H1 (cell line): ENCODE measurements around the gene RAI14. TPM values are rescaled to one million over a fixed set of nuclear protein-coding genes. Genes with fewer than 3 reads are reported as not detected.

ENCODE experiments used
- CTCF ChIA-PET: fragments of 300-600 bp; sonication (Branson Sonifier 250); formaldehyde crosslinking; loops from one replicate; lab custom pipeline; 2021; ENCODE audit not compliant: partially characterized antibody; lab: Charles Lee
- POLR2A ChIA-PET: fragments of 300-600 bp; sonication (Branson Sonifier 250); formaldehyde crosslinking; loops from one replicate; lab custom pipeline; 2021; ENCODE audit warnings: inconsistent platforms; ENCODE audit not compliant: partially characterized antibody; lab: Charles Lee
- DNase-seq, 2 experiments: peaks; one replicate each; pipeline versions ENCODE4 v3.0.0 to v3.0.0-alpha.2; 2010 to 2022; ENCODE audit warnings: low spot score in 2 of 2, low read depth in 1 of 2, mixed read lengths in 1 of 2
- FAIRE-seq: peaks from 2 replicates; lab custom pipeline; 2011; peaks lifted over from hg19 to GRCh38; lab: Jason Lieb, UNC
- H2AFZ ChIP-seq: 2 replicates; pipeline ENCODE4 v1.8.1; 2012; ENCODE audit warnings: low read length, inconsistent platforms
- H2AK5ac ChIP-seq: 2 replicates; pipeline ENCODE4 v1.6.1; 2013; ENCODE audit warnings: low read depth, low read length
- H2BK120ac ChIP-seq: replicated peaks from 2 replicates; pipeline ENCODE3; 2013; ENCODE audit warnings: low read depth, low read length, inconsistent platforms
- H2BK12ac ChIP-seq: 2 replicates; pipeline ENCODE4 v1.6.1; 2013; ENCODE audit warnings: low read depth, low read length
- H2BK15ac ChIP-seq: 2 replicates; pipeline ENCODE4 v1.6.1; 2013; ENCODE audit warnings: low read length
- H2BK20ac ChIP-seq: 2 replicates; pipeline ENCODE4 v1.6.1; 2013; ENCODE audit warnings: low read length
- H2BK5ac ChIP-seq: 2 replicates; pipeline ENCODE4 v1.6.1; 2013; ENCODE audit warnings: low read depth, low read length
- H3K14ac ChIP-seq: 2 replicates; pipeline ENCODE4 v1.6.1; 2013; ENCODE audit warnings: inconsistent platforms; ENCODE audit not compliant: insufficient read length
- H3K18ac ChIP-seq: 2 replicates; pipeline ENCODE4 v1.6.1; 2013; ENCODE audit warnings: low read length; ENCODE audit errors: extremely low read depth
- H3K23ac ChIP-seq: 2 replicates; pipeline ENCODE4 v1.6.1; 2013; ENCODE audit warnings: inconsistent platforms; ENCODE audit not compliant: insufficient read length
- H3K23me2 ChIP-seq: 2 replicates; pipeline ENCODE4 v1.6.1; 2013; ENCODE audit warnings: low read depth, low read length
- H3K27ac ChIP-seq: 2 replicates; pipeline ENCODE4 v1.6.1; 2011; ENCODE audit warnings: low read depth, low read length, inconsistent platforms
- H3K27me3 ChIP-seq, 4 experiments: replicated peaks in 1 of 4; 1 replicate in 1 of 4; 2 replicates in 3 of 4; pipeline versions ENCODE4 v1.6.1 to v1.8.1; 2011 to 2013; ENCODE audit warnings: low read length in 3 of 4, mild to moderate bottlenecking in 3 of 4, inconsistent platforms in 2 of 4, mixed read lengths in 2 of 4, moderate library complexity in 1 of 4; ENCODE audit not compliant: control insufficient read depth in 3 of 4, insufficient read depth in 3 of 4; ENCODE audit errors: extremely low read depth in 1 of 4
- H3K36me3 ChIP-seq, 4 experiments: 2 replicates each; pipeline versions ENCODE4 v1.6.1 to v1.8.1; 2011 to 2013; ENCODE audit warnings: mild to moderate bottlenecking in 4 of 4, low read length in 3 of 4, moderate library complexity in 2 of 4, control low read depth in 1 of 4, inconsistent platforms in 1 of 4; ENCODE audit not compliant: insufficient read depth in 4 of 4, control insufficient read depth in 2 of 4
- H3K4ac ChIP-seq: replicated peaks from 2 replicates; pipeline ENCODE3; 2013; ENCODE audit warnings: low read length, low read depth, mixed read lengths, inconsistent platforms; ENCODE audit not compliant: insufficient read length
- H3K4me1 ChIP-seq, 4 experiments: replicated peaks in 1 of 4; 1 replicate in 1 of 4; 2 replicates in 3 of 4; pipeline versions ENCODE4 v1.6.1 to v1.8.1; 2011 to 2013; ENCODE audit warnings: low read length in 3 of 4, inconsistent platforms in 2 of 4, mixed read lengths in 1 of 4; ENCODE audit not compliant: insufficient read depth in 4 of 4, control insufficient read depth in 3 of 4
- H3K4me2 ChIP-seq, 2 experiments: 2 replicates each; pipeline versions ENCODE4 v1.6.1 to v1.8.1; 2011 to 2013; ENCODE audit warnings: low read depth in 2 of 2, low read length in 2 of 2, control low read depth in 1 of 2, inconsistent platforms in 1 of 2, mild to moderate bottlenecking in 1 of 2; ENCODE audit not compliant: insufficient read depth in 1 of 2
- H3K4me3 ChIP-seq, 4 experiments: fragments of 200-600, 300-600 bp in 1 of 4; sonication (generic), shearing (Covaris generic), sonication (Bioruptor Twin) in 1 of 4; 2 replicates each; pipeline versions ENCODE4 v1.5.1 to v1.8.1; 2011 to 2016; ENCODE audit warnings: low read length in 4 of 4, low read depth in 3 of 4, control low read depth in 2 of 4, inconsistent platforms in 2 of 4, mild to moderate bottlenecking in 2 of 4, mixed read lengths in 1 of 4, moderate library complexity in 1 of 4; ENCODE audit not compliant: insufficient read depth in 2 of 4; ENCODE audit errors: extremely low read depth in 1 of 4
- H3K56ac ChIP-seq: replicated peaks from 2 replicates; pipeline ENCODE3; 2013; ENCODE audit warnings: low read depth, mild to moderate bottlenecking, mixed read lengths, low read length, inconsistent platforms; ENCODE audit not compliant: insufficient read length
- H3K79me1 ChIP-seq: 2 replicates; pipeline ENCODE4 v1.6.1; 2013; ENCODE audit warnings: low read depth, low read length, control low read depth
- H3K79me2 ChIP-seq, 2 experiments: 2 replicates each; pipeline versions ENCODE4 v1.6.1 to v1.8.1; 2012 to 2013; ENCODE audit warnings: low read length in 2 of 2, mild to moderate bottlenecking in 2 of 2, inconsistent platforms in 1 of 2; ENCODE audit not compliant: insufficient read depth in 2 of 2, control insufficient read depth in 1 of 2
- H3K9ac ChIP-seq, 4 experiments: replicated peaks in 1 of 4; 1 replicate in 1 of 4; 2 replicates in 3 of 4; pipeline versions ENCODE4 v1.6.1 to v1.8.1; 2011 to 2013; ENCODE audit warnings: low read depth in 3 of 4, low read length in 3 of 4, control low read depth in 2 of 4, mild to moderate bottlenecking in 2 of 4, moderate library complexity in 2 of 4, inconsistent platforms in 1 of 4; ENCODE audit errors: extremely low read depth in 1 of 4
- H3K9me3 ChIP-seq, 2 experiments: 2 replicates each; pipeline versions ENCODE4 v1.6.1 to v1.8.1; 2012 to 2013; ENCODE audit warnings: mild to moderate bottlenecking in 2 of 2, moderate library complexity in 2 of 2, control low read depth in 1 of 2, inconsistent platforms in 1 of 2, low read depth in 1 of 2, low read length in 1 of 2, mixed read lengths in 1 of 2; ENCODE audit not compliant: insufficient read depth in 2 of 2
- H4K20me1 ChIP-seq, 2 experiments: replicated peaks in 1 of 2; 2 replicates each; pipeline versions ENCODE3 to v1.8.1; 2011 to 2013; ENCODE audit warnings: inconsistent platforms in 2 of 2, low read length in 2 of 2, mild to moderate bottlenecking in 1 of 2; ENCODE audit not compliant: insufficient read depth in 2 of 2, control insufficient read depth in 1 of 2
- H4K5ac ChIP-seq: 2 replicates; pipeline ENCODE4 v1.6.1; 2013; ENCODE audit warnings: low read length, low read depth, mixed read lengths, inconsistent platforms; ENCODE audit not compliant: insufficient read length
- H4K8ac ChIP-seq: 2 replicates; pipeline ENCODE4 v1.8.0; 2013; ENCODE audit warnings: mild to moderate bottlenecking, moderate library complexity, low read length, inconsistent platforms; ENCODE audit not compliant: insufficient read depth; ENCODE audit errors: extremely low read depth
- H4K91ac ChIP-seq: replicated peaks from 2 replicates; pipeline ENCODE3; 2013; ENCODE audit warnings: low read length, mixed read lengths, inconsistent platforms; ENCODE audit not compliant: insufficient read length
- BCL11A ChIP-seq, 2 experiments: IDR thresholded peaks; one replicate each; pipeline ENCODE4 v1.6.1; 2011; ENCODE audit warnings: low read depth in 2 of 2, low read length in 2 of 2, mild to moderate bottlenecking in 2 of 2
- CBX5 ChIP-seq: fragments of 300-800, 300-1000 bp; sonication (generic); IDR thresholded peaks from 2 replicates; pipeline ENCODE4 v1.7.1; 2016; ENCODE audit warnings: antibody characterized with exemption, low read length, low read depth
- JUND ChIP-seq: IDR thresholded peaks from 2 replicates; pipeline ENCODE4 v1.6.1; 2011; ENCODE audit warnings: mild to moderate bottlenecking, improper control_type of control experiment, low read length
- PHF8 ChIP-seq: fragments of 200-600 bp; sonication (generic); conservative IDR thresholded peaks from 2 replicates; pipeline ENCODE4 v1.7.1; 2012; ENCODE audit warnings: low read depth, mild to moderate bottlenecking, inconsistent platforms, low read length, moderate library complexity
- RBBP5 ChIP-seq: IDR thresholded peaks from 2 replicates; pipeline ENCODE4 v1.7.1; 2012; ENCODE audit warnings: low read depth, mild to moderate bottlenecking, inconsistent platforms, low read length, moderate library complexity, borderline replicate concordance
- RFX5 ChIP-seq: IDR thresholded peaks from 2 replicates; pipeline ENCODE4 v1.6.1; 2011; ENCODE audit warnings: low read depth, low read length, improper control_type of control experiment, borderline replicate concordance
- SAP30 ChIP-seq: fragments of 300-600 bp; sonication (generic); IDR thresholded peaks from 2 replicates; pipeline ENCODE4 v1.7.1; 2012; ENCODE audit warnings: low read length, moderate library complexity, mild to moderate bottlenecking, inconsistent platforms; ENCODE audit not compliant: insufficient read depth, insufficient replicate concordance
- SIX5 ChIP-seq: IDR thresholded peaks from 2 replicates; pipeline ENCODE4 v1.6.1; 2011; ENCODE audit warnings: mild to moderate bottlenecking, low read depth, low read length
- YY1 ChIP-seq: IDR thresholded peaks from 2 replicates; pipeline ENCODE4 v1.6.1; 2011; ENCODE audit warnings: low read depth, mild to moderate bottlenecking, low read length
- WGBS, 2 experiments: shearing (Covaris generic) in 1 of 2; methylation state at CpG; one replicate each; pipeline versions ENCODE4 v1.1.6 to v1.1.7; 2013 to 2015; ENCODE audit warnings: low lambda C conversion rate in 2 of 2, mixed read lengths in 2 of 2, inconsistent platforms in 1 of 2, low coverage in 1 of 2, missing lambda C conversion rate in 1 of 2; ENCODE audit not compliant: insufficient replicate concordance in 2 of 2, insufficient coverage in 1 of 2, insufficient read length in 1 of 2; ENCODE audit errors: extremely low coverage in 1 of 2, missing lambda C conversion rate in 1 of 2; 5-methylcytosine and 5-hydroxymethylcytosine counted together
- polyA plus RNA-seq, 7 experiments: library from polyadenylated mRNA; depleted of rRNA in 3 of 7; stranded (reverse) in 5 of 7; unstranded in 2 of 7; fragments of >200 nt in 5 of 7; fragments of 200-250 nt in 2 of 7; gene quantifications; 1 replicate in 5 of 7; 2 replicates in 1 of 7; 4 replicates in 1 of 7; pipeline versions ENCODE4 v1.2.1 to v1.2.3, GENCODE V29; 2011 to 2013; ENCODE audit warnings: missing spikeins in 2 of 7, mixed read lengths in 2 of 7
- total RNA-seq: library from RNA; stranded (reverse); fragmentation: NEBNext Ultra II Directional; extraction: Animal tissue kit (Norgen Biotek cat#: 25700); gene quantifications from 2 replicates; pipeline ENCODE4 v1.2.1, GENCODE V29; 2021
- TF ChIP-seq, protein P1 (sequence below): IDR thresholded peaks from 2 replicates; pipeline ENCODE4 v1.6.1; 2012; ENCODE audit warnings: inconsistent platforms

RAI14 gene
- total and polyA plus RNA-seq, 2 of the 8 experiments (the other 6 are each of a cell fraction or from before 2014, with no cell fraction given): 48.4 to 210 TPM

DNA sequence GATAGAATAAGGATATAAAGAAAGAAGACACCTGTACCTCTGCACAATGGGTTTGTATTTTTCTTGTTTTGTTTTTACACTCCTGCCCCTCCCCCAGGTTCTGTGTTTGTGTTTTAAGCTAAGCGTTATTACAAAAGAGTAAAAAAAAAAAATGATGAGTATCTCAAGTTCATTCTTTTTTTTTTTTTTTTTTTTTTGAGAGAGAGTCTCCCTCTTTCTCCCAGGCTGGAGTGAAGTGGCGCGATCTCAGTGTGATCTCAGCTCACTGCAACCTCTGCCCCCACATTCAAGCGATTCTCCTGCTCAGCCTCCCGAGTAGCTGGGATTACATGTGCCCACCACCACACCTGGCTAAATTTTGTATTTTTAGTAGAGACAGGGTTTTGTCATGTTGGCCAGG lies 29.4 kb upstream of the RAI14 start:
- no peaks in the 10 kb centered on the region for H3K27me3 ChIP-seq
- no peak overlapping the region for H2BK12ac ChIP-seq
- no peaks in the 10 kb centered on the region for H3K79me2 ChIP-seq
- ChIA-PET CTCF (interaction anchor here (0.6 to 2.2 kb wide), 5 partner anchors 9 to 130 kb away, joined by 3 to 5 read pairs (median 3); no protein-coding TSS in a partner anchor), POLR2A (no interaction called here)
- H3K79me1 ChIP-seq: no peaks in the 10 kb centered on the region
- H3K27ac ChIP-seq: no peak overlapping the region
- H3K9ac ChIP-seq: no peak overlapping the region
- H2BK5ac ChIP-seq: no peak overlapping the region
- no peak for DNase-seq
- H4K20me1 ChIP-seq: no peaks in the 10 kb centered on the region
- H3K23me2 ChIP-seq: no peaks in the 10 kb centered on the region
- no peak for FAIRE-seq
- H3K36me3 ChIP-seq: no peaks in the 10 kb centered on the region
- H3K4ac ChIP-seq: no peak overlapping the region
- H2AK5ac ChIP-seq: no peak overlapping the region
- no peak overlapping the region for H2AFZ ChIP-seq
- no peak overlapping the region for H3K4me2 ChIP-seq
- no peak overlapping the region for H3K23ac ChIP-seq
- no peak overlapping the region for H4K5ac ChIP-seq
- no peak overlapping the region for H3K56ac ChIP-seq
- H3K9me3 ChIP-seq: peaks cover 0 to 6% of the 10 kb centered on the region in 2 experiments; a peak in 1 of 4 replicates
- no peak overlapping the region for H3K4me3 ChIP-seq
- H3K14ac ChIP-seq: no peak overlapping the region
- no peak overlapping the region for H4K8ac ChIP-seq
- no peak overlapping the region for H2BK15ac ChIP-seq
- H4K91ac ChIP-seq: no peak overlapping the region
- no peak overlapping the region for H2BK20ac ChIP-seq
- peaks cover 0 to 2% (median under 1%) of the 10 kb centered on the region in 4 experiments; a peak in 2 of 7 replicates for H3K4me1 ChIP-seq
- TF ChIP-seq JUND (no peak), SAP30 (no peak), CBX5 (no peak), RFX5 (no peak), YY1 (no peak), BCL11A (IDR thresholded peaks at IDR 0.05; ENCODE audit: low read depth in 2 of 2, low read length in 2 of 2) (no peak), SIX5 (no peak), RBBP5 (no peak), PHF8 (no peak)
- TF ChIP-seq, protein P1, sequence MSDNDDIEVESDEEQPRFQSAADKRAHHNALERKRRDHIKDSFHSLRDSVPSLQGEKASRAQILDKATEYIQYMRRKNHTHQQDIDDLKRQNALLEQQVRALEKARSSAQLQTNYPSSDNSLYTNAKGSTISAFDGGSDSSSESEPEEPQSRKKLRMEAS: no peak
- no peak overlapping the region for H3K18ac ChIP-seq
- H2BK120ac ChIP-seq: no peak overlapping the region
- 91% methylated on average over 5 of the region's 5 CpGs; no CpG with 5 or more reads in 1 of the 2 experiments for WGBS, 2 experiments
